Measurements from ENCODE around the gene METTL16. TPM values are rescaled to one million over a fixed set of nuclear protein-coding genes. Genes with fewer than 3 reads are reported as not detected.

The METTL16 gene
- total and polyA plus RNA-seq, 2 of the 8 experiments (the other 6 are each of a cell fraction or from before 2014, with no cell fraction given): 22.8 to 59.4 TPM

DNA sequence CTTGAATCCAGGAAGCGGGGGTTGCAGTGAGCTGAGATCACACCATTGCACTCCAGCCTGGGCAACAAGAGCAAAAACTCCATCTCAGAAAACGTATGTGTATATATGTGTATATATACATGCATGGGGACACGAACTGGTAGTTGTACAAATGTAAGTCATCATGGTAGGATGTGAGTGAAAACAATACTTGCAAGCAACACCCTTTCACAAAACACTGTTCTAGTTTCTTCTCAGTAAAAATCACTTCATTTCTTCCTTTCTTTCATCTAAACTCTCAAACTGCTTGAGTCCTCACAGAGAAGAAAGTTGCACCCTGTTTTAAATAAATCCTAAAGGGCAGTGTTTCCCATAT lies 51.8 kb downstream of the METTL16 start:
- H2BK15ac ChIP-seq (ENCODE audit: low read length): no peak overlapping the region
- H3K23me2 ChIP-seq (ENCODE audit: low read depth, low read length): no peaks in the 10 kb centered on the region
- peaks cover 7 to 36% (median 25%) of the 10 kb centered on the region in 4 experiments; a peak in 7 of 8 replicates for H3K36me3 ChIP-seq (ENCODE audit: control insufficient read depth in 2 of 4, insufficient read depth in 4 of 4, low read length in 3 of 4)
- H3K27me3 ChIP-seq (replicated peaks in 1 of 4; ENCODE audit: control insufficient read depth in 3 of 4, extremely low read depth in 1 of 4, insufficient read depth in 3 of 4, low read length in 3 of 4): no peaks in the 10 kb centered on the region
- no peak overlapping the region for H3K27ac ChIP-seq (ENCODE audit: low read depth, low read length)
- no peaks in the 10 kb centered on the region for H3K79me1 ChIP-seq (ENCODE audit: low read depth, low read length)
- H3K23ac ChIP-seq (ENCODE audit: insufficient read length): no peak overlapping the region
- FAIRE-seq (no peak), DNase-seq (ENCODE audit: low read depth in 1 of 2, low spot score in 2 of 2) (no peak)
- H4K5ac ChIP-seq (ENCODE audit: insufficient read length, low read depth, low read length): no peak overlapping the region
- no peak overlapping the region for H2BK12ac ChIP-seq (ENCODE audit: low read depth, low read length)
- no peaks in the 10 kb centered on the region for H4K20me1 ChIP-seq (replicated peaks in 1 of 2; ENCODE audit: control insufficient read depth in 1 of 2, insufficient read depth in 2 of 2, low read length in 2 of 2)
- no peak overlapping the region for H4K91ac ChIP-seq (replicated peaks; ENCODE audit: insufficient read length, low read length)
- no peak overlapping the region for H2BK5ac ChIP-seq (ENCODE audit: low read depth, low read length)
- H3K14ac ChIP-seq (ENCODE audit: insufficient read length): no peak overlapping the region
- H3K9me3 ChIP-seq (ENCODE audit: insufficient read depth in 2 of 2, low read depth in 1 of 2, low read length in 1 of 2): no peaks in the 10 kb centered on the region
- H3K18ac ChIP-seq (ENCODE audit: extremely low read depth, low read length): no peak overlapping the region
- no peak overlapping the region for H3K4me2 ChIP-seq (ENCODE audit: insufficient read depth in 1 of 2, low read depth in 2 of 2, low read length in 2 of 2)
- no peak overlapping the region for H3K56ac ChIP-seq (replicated peaks; ENCODE audit: insufficient read length, low read depth, low read length)
- no peak overlapping the region for H4K8ac ChIP-seq (ENCODE audit: extremely low read depth, insufficient read depth, low read length)
- H2AK5ac ChIP-seq (ENCODE audit: low read depth, low read length): no peak overlapping the region
- no peak overlapping the region for H2BK120ac ChIP-seq (replicated peaks; ENCODE audit: low read depth, low read length)
- POLR2A ChIA-PET (ENCODE audit: partially characterized antibody): no interaction called here
- H3K4ac ChIP-seq (replicated peaks; ENCODE audit: insufficient read length, low read depth, low read length): no peak overlapping the region
- H2BK20ac ChIP-seq (ENCODE audit: low read length): no peak overlapping the region
- H3K4me1 ChIP-seq (replicated peaks in 1 of 4; ENCODE audit: control insufficient read depth in 3 of 4, insufficient read depth in 4 of 4, low read length in 3 of 4): no peaks in the 10 kb centered on the region
- no peaks in the 10 kb centered on the region for H3K79me2 ChIP-seq (ENCODE audit: control insufficient read depth in 1 of 2, insufficient read depth in 2 of 2, low read length in 2 of 2)
- H3K9ac ChIP-seq (replicated peaks in 1 of 4; ENCODE audit: extremely low read depth in 1 of 4, low read depth in 3 of 4, low read length in 3 of 4): no peak overlapping the region
- WGBS, 2 experiments (ENCODE audit: extremely low coverage in 1 of 2, insufficient coverage in 1 of 2, insufficient read length in 1 of 2, insufficient replicate concordance in 2 of 2, low coverage in 1 of 2, low lambda C conversion rate in 2 of 2, missing lambda C conversion rate in 1 of 2): 87% methylated on average over 3 of the region's 3 CpGs; no CpG with 5 or more reads in 1 of the 2 experiments
- no peak overlapping the region for H2AFZ ChIP-seq (ENCODE audit: low read length)
- no peak overlapping the region for H3K4me3 ChIP-seq (ENCODE audit: extremely low read depth in 1 of 4, insufficient read depth in 2 of 4, low read depth in 3 of 4, low read length in 4 of 4)
- CTCF ChIA-PET (ENCODE audit: partially characterized antibody): interaction anchor here (1.0 to 1.8 kb wide), 4 partner anchors 24 to 90 kb away, joined by 3 to 5 read pairs (median 4); no protein-coding TSS in a partner anchor
- TF ChIP-seq TAF1 (IDR thresholded peaks at IDR 0.05; ENCODE audit: low read depth, low read length): no peak
